Activated T-cell treated with anti-CD3 and anti-CD28 coated beads for 48 hours (primary cell): ENCODE measurements around the gene ZNF772.

Source experiments
- DNase-seq: peaks from one replicate; pipeline ENCODE4 v3.0.0-alpha.2; 2020; ENCODE audit warnings: low read depth

Gene ZNF772

GRCh38 chr19:57435062-57435978, 42.0 kb downstream of the ZNF772 start, which contains the start of gene ZNF749:
Gene ZNF749, plus strand, starts transcription at chr19:57435325. Its CDS starts 254 bp downstream, at chr19:57435579.
- peak; percentile 90 for DNase-seq

- DNase-seq = no peak
These were observed 42.8 kb downstream of the ZNF772 start for GRCh38 chr19:57434386-57435061.

- no peak for DNase-seq
These were observed 56.3 kb downstream of the ZNF772 start for GRCh38 chr19:57421037-57421436.

- DNase-seq = no peak
These were observed 57.9 kb downstream of the ZNF772 start for GRCh38 chr19:57419439-57419838.
